Heart right ventricle (tissue), 16 donors: ENCODE measurements around the gene EIF1AX. TPM values are rescaled to one million over a fixed set of nuclear protein-coding genes. Genes with fewer than 3 reads are reported as not detected.
A peak's percentile ranks its signal among the peaks of the same experiment; 100 is the strongest.

Source experiments
- ATAC-seq, 8 donors: fragments of 200-7000 bp; cut with Tn5 transposase; one replicate each; pipeline ENCODE4 v1.9.1; 2020; ENCODE audit warnings: mild to moderate bottlenecking in 8 of 8, moderate library complexity in 8 of 8, moderate number of reproducible peaks in 1 of 8
- DNase-seq, 2 donors: peaks; one replicate each; pipeline ENCODE4 v3.0.0-alpha.2; 2020
- H3K27ac ChIP-seq, 10 donors: fragments of 200-600 bp; sonication (generic) in 2 of 10; one replicate each; pipeline versions ENCODE4 v1.5.0 to v1.8.0; 2020 to 2022; ENCODE audit warnings: mild to moderate bottlenecking in 3 of 10
- H3K27me3 ChIP-seq, 7 donors: fragments of 200-600 bp; one replicate each; pipeline ENCODE4 v1.8.0; 2021 to 2022; ENCODE audit warnings: mild to moderate bottlenecking in 2 of 7
- H3K36me3 ChIP-seq, 9 donors: fragments of 200-600 bp; sonication (generic) in 1 of 9; one replicate each; pipeline versions ENCODE4 v1.5.0 to v1.8.0; 2020 to 2022; ENCODE audit warnings: mild to moderate bottlenecking in 2 of 9
- H3K4me1 ChIP-seq, 9 donors: fragments of 200-600 bp; sonication (generic) in 1 of 9; one replicate each; pipeline versions ENCODE4 v1.5.0 to v1.8.0; 2020 to 2022; ENCODE audit warnings: mild to moderate bottlenecking in 4 of 9
- H3K4me3 ChIP-seq, 10 donors: fragments of 200-600 bp; sonication (generic) in 2 of 10; one replicate each; pipeline versions ENCODE4 v1.5.0 to v1.8.0; 2020 to 2022; ENCODE audit warnings: mild to moderate bottlenecking in 7 of 10, moderate library complexity in 2 of 10
- H3K9me3 ChIP-seq, 11 donors: fragments of 200-600 bp in 10 of 11; sonication (generic) in 2 of 11; one replicate each; pipeline versions ENCODE4 v1.5.0 to v1.8.0; 2013 to 2022; ENCODE audit warnings: mild to moderate bottlenecking in 2 of 11, control low read depth in 1 of 11, moderate library complexity in 1 of 11
- whole genome bisulfite sequencing, 2 donors: extraction: QIAGEN DNeasy Blood & Tissue Kit; methylation state at CpG; one replicate each; pipeline ENCODE4 v1.1.7; 2013; ENCODE audit warnings: inconsistent platforms in 1 of 2; 5-methylcytosine and 5-hydroxymethylcytosine counted together
- intact Hi-C, 10 donors: fragments of 100-400 bp; cut with DNase I; formaldehyde crosslinking; loops; one replicate each; pipeline versions ENCODE4 v1.11.1 to v1.14.2; 2022
- polyA plus RNA-seq, 2 donors: library from polyadenylated mRNA; stranded (reverse); fragments of 200-250 nt; gene quantifications; one replicate each; pipeline ENCODE4 v1.2.3, GENCODE V29; 2013
- total RNA-seq, 10 donors: library from RNA; stranded (reverse); fragmentation: NEBNext Ultra II Directional in 3 of 10; extraction: Animal tissue kit (Norgen Biotek cat#: 25700) in 3 of 10; gene quantifications; one replicate each; pipeline versions ENCODE4 v1.2.1 to v1.2.4, GENCODE V29; 2021 to 2023
- TF ChIP-seq, protein P1 (sequence below), 9 donors: fragments of 200-600 bp; sonication (generic) in 2 of 9; IDR thresholded peaks; one replicate each; pipeline versions ENCODE4 v1.5.0 to v1.8.0; 2021 to 2022; ENCODE audit warnings: antibody characterized with exemption in 9 of 9, mild to moderate bottlenecking in 5 of 9, moderate library complexity in 1 of 9
- donor health status: Arrhythmogenic right ventricular cardiomyopathy.
- donor health status: ischemic (EF 13 %, LVEDD 7.1; RV severe dilation, severe dysfunction).
- donor health status: healthy with polysubstance abuse.
- donor health status: DM: no; HTN: yes; CAD: no.
- donor health status: DM: no; HTN: no; CAD: no.
- donor health status: ischemic (EF 25% LVEDD 6.9; RV normal size, moderate dysfunction).
- donor health status: ischemic (EF 25% LVEDD 5.7; RV mildly dilated, moderate dysfunction).
- donor health status: healthy.
- donor health status: DM: yes; HTN: yes; CAD: no.
- donor health status: Ischemic cardiomyopathy.
- donor health status: ischemic (EF 35%, LVEDD 5.7; RV mildly dilated, moderate dysfunction).
- donor health status: nonischemic (EF 11% LVEDD 7.7; RV severe dilation, severe dysfunction).
- donor health status: DM: yes; HTN: yes; CAD: no.
- donor health status: PGD.
- donor health status: ischemic (EF 29% LVEDD 5.4; RV normal size, mild dysfunction).
- donor health status: nonischemic (EF 23%, LVEDD 6.1; RV moderate dilation, normal function).

The EIF1AX gene
- total and polyA plus RNA-seq, 12 donors: 17.8 to 107 (median 58.8) TPM

GRCh38 chrX:20139966-20140365, 1.7 kb downstream of the EIF1AX start:
- Histone ChIP-seq H3K4me3 (peak overlapping the region in 9 of 10 donors; percentile 75 to 90 (median 79)), H3K27me3 (peaks cover 0 to 5% (median 0%) of the 10 kb centered on the region in 7 donors), H3K9me3 (no peaks in the 10 kb centered on the region), H3K4me1 (peaks cover 0 to 34% (median 17%) of the 10 kb centered on the region in 9 donors), H3K36me3 (peaks cover 0 to 46% (median 5%) of the 10 kb centered on the region in 9 donors), H3K27ac (peak overlapping the region in 2 of 10 donors; percentile 4 to 15)
- whole genome bisulfite sequencing, 2 donors: 59 to 64% methylated on average over 2 of the region's 2 CpGs
- intact Hi-C loops: loop anchor here in 3 of 10 donors (10.0 kb wide), 2 partner anchors 125 to 235 kb away; partner anchors contain the start of gene RPS6KA3 (in 1 of the 3)
- TF ChIP-seq, protein P1, sequence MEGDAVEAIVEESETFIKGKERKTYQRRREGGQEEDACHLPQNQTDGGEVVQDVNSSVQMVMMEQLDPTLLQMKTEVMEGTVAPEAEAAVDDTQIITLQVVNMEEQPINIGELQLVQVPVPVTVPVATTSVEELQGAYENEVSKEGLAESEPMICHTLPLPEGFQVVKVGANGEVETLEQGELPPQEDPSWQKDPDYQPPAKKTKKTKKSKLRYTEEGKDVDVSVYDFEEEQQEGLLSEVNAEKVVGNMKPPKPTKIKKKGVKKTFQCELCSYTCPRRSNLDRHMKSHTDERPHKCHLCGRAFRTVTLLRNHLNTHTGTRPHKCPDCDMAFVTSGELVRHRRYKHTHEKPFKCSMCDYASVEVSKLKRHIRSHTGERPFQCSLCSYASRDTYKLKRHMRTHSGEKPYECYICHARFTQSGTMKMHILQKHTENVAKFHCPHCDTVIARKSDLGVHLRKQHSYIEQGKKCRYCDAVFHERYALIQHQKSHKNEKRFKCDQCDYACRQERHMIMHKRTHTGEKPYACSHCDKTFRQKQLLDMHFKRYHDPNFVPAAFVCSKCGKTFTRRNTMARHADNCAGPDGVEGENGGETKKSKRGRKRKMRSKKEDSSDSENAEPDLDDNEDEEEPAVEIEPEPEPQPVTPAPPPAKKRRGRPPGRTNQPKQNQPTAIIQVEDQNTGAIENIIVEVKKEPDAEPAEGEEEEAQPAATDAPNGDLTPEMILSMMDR (IDR thresholded peaks at IDR 0.05): no peak
- DNase-seq (no peak), ATAC-seq (no peak)

DNA sequence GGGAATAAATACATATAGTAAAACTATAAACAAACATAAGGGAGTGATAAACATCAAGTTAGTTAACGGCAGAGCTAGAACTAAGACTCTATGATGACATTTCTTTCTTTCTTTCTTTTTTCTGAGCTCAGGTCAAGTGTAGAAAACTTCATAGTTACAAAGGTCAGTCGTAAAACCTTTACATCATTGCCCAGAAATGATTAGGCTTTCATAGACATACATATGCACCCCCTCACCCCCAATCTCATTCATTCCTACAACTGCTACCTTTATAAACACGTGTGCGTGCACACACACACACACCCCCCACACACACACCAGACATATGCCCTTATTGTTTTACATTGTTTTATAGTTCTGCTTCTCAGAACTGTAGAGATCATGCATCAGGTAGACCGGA, 5.7 kb downstream of the EIF1AX start:
- Histone ChIP-seq H3K27ac (no peak overlapping the region), H3K4me3 (no peak overlapping the region), H3K9me3 (no peaks in the 10 kb centered on the region), H3K27me3 (no peaks in the 10 kb centered on the region), H3K36me3 (peaks cover 0 to 86% (median 16%) of the 10 kb centered on the region in 9 donors), H3K4me1 (peaks cover 0 to 33% (median 17%) of the 10 kb centered on the region in 9 donors)
- WGBS, 2 donors: 84% methylated on average over 5 of the region's 5 CpGs
- intact Hi-C loops: loop anchor here in 2 of 10 donors (10.0 kb wide), 1 partner anchor 231 kb away; no protein-coding TSS in a partner anchor
- ATAC-seq (no peak), DNase-seq (no peak)
- TF ChIP-seq, protein P1 (IDR thresholded peaks at IDR 0.05): no peak

DNA sequence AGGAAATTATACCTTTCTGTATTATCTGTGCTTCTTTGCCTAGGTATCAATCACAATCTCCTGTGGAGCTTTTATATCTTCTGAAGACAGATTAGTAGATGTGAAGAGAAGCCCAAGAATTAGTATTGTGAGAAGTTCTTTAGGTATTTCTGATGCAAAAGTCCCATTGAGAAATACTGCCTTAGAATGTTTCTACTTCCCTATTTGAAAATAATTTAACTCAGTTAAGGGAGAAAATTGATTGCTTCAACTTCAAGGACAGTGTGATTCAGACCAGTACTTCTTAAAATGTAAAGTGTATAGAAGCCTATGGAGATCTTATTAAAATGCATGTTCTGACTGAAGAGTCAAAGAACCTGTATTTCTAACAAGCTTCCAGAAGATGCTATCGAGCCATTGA, 9.0 kb downstream of the EIF1AX start:
- no peak for ATAC-seq

GRCh38 chrX:20130357-20130756, 11.3 kb downstream of the EIF1AX start:
- 91 to 93% methylated on average over 1 of the region's 1 CpG for WGBS, 2 donors
- Histone ChIP-seq H3K4me1 (peaks cover 0 to 13% (median 0%) of the 10 kb centered on the region in 9 donors), H3K4me3 (no peak overlapping the region), H3K27ac (no peak overlapping the region), H3K9me3 (no peaks in the 10 kb centered on the region), H3K27me3 (no peaks in the 10 kb centered on the region), H3K36me3 (peaks cover 0 to 75% (median 11%) of the 10 kb centered on the region in 9 donors)
- no peak for DNase-seq
- no peak for ATAC-seq
- TF ChIP-seq, protein P1 (IDR thresholded peaks at IDR 0.05): no peak
- intact Hi-C loops: loop anchor here in 2 of 10 donors (10.0 kb wide), 1 partner anchor 226 kb away; no protein-coding TSS in a partner anchor

More for the DNA sequence above, 9.0 kb downstream of the EIF1AX start:
- DNase-seq: no peak
- Histone ChIP-seq H3K27ac (no peak overlapping the region), H3K4me3 (no peak overlapping the region), H3K27me3 (no peaks in the 10 kb centered on the region), H3K36me3 (peaks cover 0 to 96% (median 16%) of the 10 kb centered on the region in 9 donors), H3K4me1 (peaks cover 0 to 13% (median 0%) of the 10 kb centered on the region in 9 donors), H3K9me3 (no peaks in the 10 kb centered on the region)
- intact Hi-C loops: loop anchor here in 2 of 10 donors (10.0 kb wide), 1 partner anchor 228 kb away; no protein-coding TSS in a partner anchor
- 88 to 91% methylated on average over 1 of the region's 1 CpG for WGBS, 2 donors
- TF ChIP-seq, protein P1 (IDR thresholded peaks at IDR 0.05): no peak
